SU-DHL-6 (cell line): Measurements from ENCODE around the gene COL16A1.

Experiments used
- CTCF ChIP-seq: fragments of 200-600 bp; sonication (generic); IDR thresholded peaks from one replicate; pipeline ENCODE4 v1.5.1; 2017; ENCODE audit warnings: antibody characterized with exemption, mild to moderate bottlenecking, low read length, moderate library complexity; ENCODE audit not compliant: insufficient read depth, poor library complexity, severe bottlenecking
- EZH2phosphoT487 ChIP-seq: fragments of 200-600 bp; sonication (generic), shearing (Covaris generic); conservative IDR thresholded peaks from 2 replicates; pipeline ENCODE4 v1.6.1; 2018; ENCODE audit warnings: mild to moderate bottlenecking, antibody characterized with exemption, low read length, moderate library complexity, mixed read lengths

DNA sequence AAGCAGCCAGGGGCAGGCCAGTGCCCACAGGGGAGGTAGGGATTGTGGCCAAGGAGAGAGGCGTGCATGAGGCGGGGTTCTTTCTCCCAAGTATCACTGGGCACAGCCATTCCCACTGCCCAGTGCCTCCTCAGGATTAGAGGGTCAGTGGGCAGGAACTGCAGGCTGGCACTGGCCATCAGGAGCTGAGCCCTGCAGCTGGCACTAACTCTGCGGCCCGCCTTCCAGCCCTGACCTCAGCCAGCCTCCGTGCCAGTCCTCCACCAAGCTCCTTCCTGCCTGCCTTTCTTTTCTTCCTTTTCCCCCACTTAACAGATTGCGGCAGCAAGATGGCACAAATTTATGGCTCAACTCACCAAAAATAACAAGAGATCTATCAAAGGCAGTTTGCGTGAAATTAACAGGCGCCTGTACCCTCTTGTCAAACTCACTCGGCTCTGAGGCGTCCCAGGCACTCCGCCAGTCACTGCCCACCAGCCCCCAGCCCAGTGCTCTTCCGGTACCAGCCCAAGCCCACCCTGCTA lies 49.2 kb upstream of the COL16A1 start:
- TF ChIP-seq CTCF (no peak), EZH2phosphoT487 (no peak)
